Neural cell (in vitro differentiated cells): ENCODE data around the gene CABP7.

Experiments
- CTCF ChIP-seq: fragments of 450-650 bp; IDR thresholded peaks from 2 replicates; pipeline ENCODE4 v1.5.1; 2014; ENCODE audit warnings: antibody characterized with exemption, mild to moderate bottlenecking, moderate library complexity; ENCODE audit not compliant: poor library complexity, severe bottlenecking
- EP300 ChIP-seq: fragments of 450-650 bp; conservative IDR thresholded peaks from 2 replicates; pipeline ENCODE4 v1.6.1; 2014; ENCODE audit warnings: antibody characterized with exemption, mild to moderate bottlenecking, moderate library complexity; ENCODE audit not compliant: poor library complexity, severe bottlenecking
- POLR2AphosphoS5 ChIP-seq: IDR thresholded peaks from 2 replicates; pipeline ENCODE4 v1.6.1; 2012
- REST ChIP-seq: IDR thresholded peaks from 2 replicates; pipeline ENCODE4 v1.6.1; 2012; ENCODE audit warnings: borderline replicate concordance
- SMC3 ChIP-seq: fragments of 450-650 bp; conservative IDR thresholded peaks from 2 replicates; pipeline ENCODE4 v1.6.1; 2014; ENCODE audit warnings: antibody characterized with exemption, mild to moderate bottlenecking, moderate library complexity; ENCODE audit not compliant: poor library complexity

GRCh38 chr22:29772170-29772641 is 52.4 kb downstream of the CABP7 start:
- TF ChIP-seq EP300: no peak
- no peak for TF ChIP-seq CTCF
- TF ChIP-seq REST: no peak
- no peak for TF ChIP-seq POLR2AphosphoS5
- TF ChIP-seq SMC3: no peak
